ENCODE measurements around the gene TENM3.

The TENM3 gene

DNA sequence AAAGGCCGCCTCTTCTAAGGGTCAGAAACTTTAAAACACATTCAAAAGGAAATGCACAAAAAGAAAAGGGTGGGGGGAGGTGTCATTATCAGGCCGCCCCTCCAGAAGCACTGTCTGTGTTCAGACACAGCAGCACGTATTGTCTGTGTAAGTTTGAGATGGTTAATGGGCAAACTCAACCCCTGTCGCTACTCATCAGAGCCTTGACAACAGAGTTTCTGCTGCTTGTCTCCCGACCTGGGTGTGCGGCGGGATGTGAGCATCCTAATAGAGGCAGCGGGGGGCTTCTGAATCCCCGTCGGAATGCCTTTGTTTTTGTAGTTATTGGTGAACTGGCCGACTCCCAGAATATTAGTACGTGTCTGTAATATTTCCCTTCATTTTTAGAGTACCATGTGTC lies 515.1 kb downstream of the TENM3 start:
- no peak for DNase-seq

DNA sequence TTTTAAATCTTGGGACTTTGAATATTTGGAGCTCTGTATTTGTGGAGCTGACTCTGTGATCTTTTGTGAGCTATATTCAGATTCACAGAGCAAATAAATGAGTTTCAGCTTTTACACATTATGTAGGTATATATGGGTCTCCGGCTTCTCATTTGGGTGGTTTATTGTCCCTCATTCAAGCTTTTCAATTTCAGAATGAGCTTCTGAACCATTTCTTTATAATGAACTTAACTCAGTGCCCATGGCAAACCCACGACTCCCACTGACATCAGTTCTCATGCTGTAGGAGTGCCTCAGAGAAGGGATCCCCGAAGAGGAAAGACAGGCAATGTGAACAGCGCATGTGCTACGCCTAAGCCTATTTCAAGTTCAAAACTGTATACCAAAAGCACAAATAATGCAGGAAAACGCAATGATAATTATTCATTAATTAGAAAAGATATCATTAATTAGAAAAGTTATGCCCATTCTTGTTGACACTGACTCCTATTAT lies 517.4 kb downstream of the TENM3 start:
- DNase-seq, result no peak

DNA sequence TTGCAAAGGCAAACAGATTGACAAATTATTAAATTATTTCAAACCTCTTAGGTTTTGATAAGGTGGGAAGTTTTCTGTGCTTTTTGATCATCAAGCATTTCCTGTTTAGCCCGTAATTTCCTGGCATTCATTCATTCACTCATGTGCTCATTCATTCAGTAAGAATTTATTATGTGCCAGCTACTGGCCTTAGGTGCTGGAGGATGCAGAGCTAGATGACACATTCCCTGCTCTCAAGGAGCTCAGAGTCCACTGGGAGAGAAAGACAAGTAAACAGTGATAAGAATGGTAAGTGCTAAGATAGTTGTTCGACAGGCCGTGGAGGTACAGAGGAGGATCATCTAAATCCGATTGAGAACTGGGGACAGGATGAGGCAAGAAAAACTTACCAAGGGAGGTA lies 520.9 kb downstream of the TENM3 start:
- DNase-seq, result no peak

DNA sequence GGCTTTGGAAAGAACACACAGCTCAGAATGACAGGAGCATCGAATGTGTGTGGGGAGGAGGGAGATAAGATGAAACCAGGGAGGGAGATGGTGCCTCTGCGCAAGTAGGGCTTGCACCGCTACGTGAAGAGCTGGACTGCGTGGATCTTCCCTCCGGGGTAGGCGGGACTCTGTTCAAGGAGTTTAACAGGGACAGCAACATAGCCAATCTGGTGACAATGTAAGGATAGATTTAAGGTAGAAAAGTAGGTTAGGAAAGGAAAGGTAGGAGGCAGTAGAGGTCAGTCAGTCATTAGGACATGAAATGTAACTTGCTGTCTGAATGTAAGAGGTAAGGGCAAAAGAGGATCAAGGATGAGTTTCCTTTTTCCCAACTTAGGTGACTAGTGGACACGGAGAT lies 521.4 kb downstream of the TENM3 start:
- DNase-seq, result no peak

DNA sequence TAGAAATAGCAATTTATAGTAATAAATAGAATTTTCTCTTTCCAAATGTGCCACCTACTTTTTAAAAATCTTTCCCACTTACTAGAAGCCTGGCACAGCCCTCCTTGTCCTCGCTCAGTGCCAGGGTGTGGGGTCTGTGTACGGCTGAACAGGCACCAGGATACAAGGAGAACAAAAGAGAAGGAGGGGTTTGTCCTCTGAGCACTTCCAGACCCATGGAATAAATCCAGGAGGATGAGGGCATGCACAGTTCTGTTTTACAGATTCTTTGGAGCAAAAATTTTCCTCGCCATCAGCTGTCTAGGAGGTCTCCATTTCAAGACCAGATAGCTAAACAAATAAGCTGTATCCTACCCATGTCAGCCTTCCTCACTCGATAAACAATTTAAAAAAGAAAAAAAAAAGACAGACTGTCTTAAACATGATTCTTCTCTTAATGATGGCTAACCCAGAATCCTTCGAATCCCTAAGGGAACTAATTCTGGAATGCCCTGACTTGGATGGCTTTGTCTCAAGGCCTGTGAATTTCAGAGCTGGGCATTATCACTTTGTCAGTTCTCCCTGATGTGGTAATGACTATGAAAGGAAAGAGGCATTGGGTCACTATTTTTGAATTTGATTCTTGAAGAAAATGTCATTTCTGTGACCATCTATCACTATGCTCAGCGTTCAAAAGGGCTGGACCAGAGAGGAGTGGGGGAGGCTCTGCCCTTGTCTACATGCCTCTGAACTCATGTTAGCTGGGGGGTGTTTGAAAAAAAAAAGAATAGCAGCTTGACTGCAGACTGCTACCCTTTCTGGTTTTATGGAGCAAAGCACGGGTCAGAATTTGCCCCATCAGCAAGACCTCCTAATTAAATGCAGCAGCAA lies 523.0 kb downstream of the TENM3 start:
- no peak for DNase-seq

DNA sequence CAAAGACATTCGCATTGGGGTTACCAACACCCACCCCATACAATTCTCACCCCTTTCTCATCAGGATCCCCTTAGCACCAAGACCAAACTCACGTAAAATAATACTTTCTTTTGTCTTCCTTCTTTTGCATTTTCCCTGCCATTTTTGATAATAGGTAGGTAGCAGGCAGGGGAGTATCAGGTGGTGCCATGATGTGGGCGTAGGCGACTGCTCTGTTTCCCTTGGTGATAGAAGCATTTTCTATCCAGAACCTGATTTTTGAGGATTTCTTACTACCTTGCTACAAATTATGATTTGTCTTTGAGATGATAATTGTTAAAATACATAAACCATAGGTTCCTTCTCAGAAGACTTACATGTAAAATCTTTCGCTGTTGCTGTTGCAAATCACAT lies 523.7 kb downstream of the TENM3 start:
- no peak for DNase-seq

DNA sequence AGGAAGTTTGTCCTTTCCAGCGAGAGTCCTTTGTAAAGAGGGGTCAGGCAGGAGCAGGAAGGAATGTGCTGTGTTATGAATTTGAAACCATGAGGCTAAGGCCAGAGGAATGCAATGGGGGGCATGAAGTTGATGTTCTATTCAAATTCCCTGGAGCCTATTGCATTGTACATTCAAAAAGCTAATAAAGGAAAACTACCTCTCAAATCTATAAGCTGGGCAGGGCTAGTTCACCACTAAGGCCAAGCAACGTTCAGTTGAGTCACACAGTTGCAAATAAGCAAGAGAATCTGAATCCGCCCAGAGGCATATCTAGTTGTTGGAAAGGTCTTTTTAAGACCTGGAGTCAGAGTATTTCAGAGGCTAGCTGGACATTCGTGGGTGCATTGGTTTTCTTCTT lies 525.6 kb downstream of the TENM3 start:
- DNase-seq, result no peak

DNA sequence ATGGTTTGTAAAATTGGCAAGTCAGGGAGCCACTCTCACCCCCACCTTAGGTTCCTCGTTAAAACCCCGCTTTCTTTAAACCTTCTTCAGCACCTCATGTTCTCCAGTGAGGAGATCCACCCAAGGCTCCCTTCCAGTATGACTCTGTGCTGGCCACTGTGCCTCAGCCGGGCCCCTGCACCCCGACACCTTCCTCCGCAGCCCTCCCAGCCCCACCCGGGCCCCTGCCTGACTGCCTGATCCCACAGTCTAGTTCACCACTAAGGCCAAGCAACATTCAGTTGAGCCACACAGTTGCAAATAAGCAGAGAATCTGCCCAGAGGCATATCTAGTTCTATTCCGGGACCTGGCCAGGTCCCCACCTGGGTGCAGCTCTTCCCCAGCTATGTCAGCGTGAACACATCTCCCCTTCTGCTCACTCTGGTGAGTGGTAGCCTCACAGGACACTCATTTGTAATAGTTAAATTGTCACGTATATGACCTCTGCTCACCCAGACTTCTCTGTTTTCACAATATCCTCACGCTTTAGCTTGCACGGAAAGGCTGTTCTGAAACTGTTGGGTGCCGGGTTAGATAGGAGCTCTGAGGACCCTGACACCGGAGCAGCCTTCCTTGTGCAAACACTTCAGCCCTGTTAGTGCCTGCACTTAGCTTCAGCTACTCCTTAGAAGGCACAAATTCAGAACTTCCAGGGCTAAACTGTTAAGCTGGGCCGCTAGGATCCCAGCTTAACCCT lies 527.2 kb downstream of the TENM3 start:
- DNase-seq, result no peak

DNA sequence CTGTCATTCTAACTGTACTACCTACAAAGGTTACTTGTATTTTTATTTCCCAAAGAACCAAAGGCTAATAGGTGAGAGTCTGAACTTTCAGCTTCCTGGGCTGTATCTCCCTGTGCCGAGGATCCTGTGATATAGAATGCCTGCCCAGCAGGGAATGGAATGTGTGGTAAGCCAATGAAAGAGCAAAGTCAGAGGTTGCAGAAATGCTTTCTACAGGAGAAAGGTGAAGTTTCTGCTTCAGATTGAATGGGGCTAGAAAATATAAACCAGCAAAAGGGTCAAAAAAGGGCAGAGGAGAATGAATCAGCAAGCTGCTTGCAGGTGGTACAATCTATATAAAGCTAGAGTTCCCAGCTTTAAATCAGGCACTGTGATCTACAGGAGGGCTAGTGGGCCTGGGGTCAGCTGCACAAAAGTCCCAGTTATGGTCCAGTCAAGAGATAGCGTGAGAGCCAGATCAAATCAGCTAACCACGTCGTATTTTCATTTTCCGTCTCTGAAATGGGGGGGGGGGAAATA lies 527.9 kb downstream of the TENM3 start:
- DNase-seq, result no peak

DNA sequence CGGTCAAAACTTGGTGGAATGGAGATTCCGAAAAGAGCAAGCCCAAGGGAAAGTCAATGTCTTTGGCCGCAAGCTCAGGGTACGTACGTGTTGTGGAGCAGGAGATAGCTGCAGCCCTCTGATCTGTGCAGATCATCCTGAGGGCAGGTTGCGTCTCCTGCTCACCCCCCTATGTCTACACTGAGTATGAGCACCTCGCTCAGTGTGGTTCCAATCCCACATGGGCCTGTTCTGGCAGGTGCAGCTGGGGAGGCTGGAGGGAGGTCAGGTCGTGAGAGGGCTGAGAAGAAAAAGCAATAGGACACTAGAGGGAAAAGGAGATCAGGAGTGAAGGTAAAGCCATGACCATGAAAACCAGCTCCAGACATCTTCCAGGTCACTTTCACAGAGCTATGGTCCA lies 531.9 kb downstream of the TENM3 start:
- DNase-seq, result no peak

DNA sequence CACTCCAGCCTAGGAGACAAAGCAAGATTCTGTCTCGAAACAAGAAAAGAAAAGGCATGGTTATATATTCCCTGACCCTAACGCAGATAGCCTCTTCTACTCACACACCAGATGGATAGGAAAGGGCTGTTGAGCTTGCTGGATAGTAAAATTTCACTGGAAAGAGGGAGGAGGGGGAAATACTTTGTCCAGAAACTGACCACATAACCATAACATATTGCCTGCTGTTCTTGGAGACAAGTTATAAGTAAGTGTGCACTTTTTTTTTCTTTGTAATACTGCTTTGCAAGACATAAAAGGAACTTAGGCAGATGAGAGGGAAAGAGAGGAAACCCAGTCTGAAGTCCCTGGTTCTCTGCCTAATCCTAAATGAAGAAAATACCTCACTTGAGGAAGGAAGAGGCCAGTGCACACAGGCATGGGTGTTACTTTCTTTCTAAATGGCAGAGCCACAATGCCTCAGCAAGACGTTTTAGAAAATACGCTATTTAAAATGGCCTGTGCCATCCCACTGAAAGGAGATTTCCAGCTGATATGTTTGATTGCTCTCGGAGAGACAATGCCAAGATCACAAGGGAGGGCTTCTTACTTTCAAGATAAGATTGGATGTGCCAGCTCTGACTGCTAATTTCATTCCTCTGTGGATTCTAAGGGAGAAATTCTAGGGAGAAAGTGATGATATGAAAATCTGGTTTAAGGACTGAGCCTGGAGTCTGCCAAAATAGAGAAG lies 533.3 kb downstream of the TENM3 start:
- no peak for DNase-seq

DNA sequence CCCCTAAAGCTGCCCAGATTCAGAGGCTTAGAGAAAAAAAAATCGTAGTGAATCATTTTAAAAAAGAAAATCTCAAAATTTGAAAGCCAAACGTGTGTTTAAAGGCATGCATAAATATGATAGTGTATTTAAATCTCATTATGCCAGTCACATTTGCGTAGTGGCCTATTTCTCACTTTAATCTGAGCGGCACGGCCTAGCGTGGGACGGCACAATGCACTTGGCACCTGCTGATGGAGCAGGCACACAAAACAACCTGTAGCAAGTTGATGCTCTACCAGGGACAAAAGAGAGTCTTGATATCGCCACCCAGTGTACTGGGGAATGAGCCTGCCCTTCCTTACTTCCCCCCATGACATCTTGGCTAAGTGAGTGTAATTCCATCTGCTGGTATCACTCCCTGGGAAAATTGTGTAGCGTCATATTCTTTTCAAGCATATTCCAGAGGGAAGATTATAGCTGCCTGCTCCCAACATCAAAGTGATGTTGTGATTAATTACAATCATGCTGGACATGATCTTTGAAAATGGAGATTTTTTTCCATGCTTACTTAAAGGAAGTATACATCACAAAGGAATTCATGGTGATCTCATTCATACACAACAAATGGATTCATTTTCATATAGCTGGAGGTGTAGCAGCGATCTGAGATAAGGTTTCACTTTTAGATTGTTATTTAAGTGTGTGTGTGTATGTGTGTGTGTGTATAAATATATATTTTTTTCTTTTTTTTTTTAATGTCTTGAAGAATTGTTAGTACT lies 535.2 kb downstream of the TENM3 start:
- no peak for DNase-seq

DNA sequence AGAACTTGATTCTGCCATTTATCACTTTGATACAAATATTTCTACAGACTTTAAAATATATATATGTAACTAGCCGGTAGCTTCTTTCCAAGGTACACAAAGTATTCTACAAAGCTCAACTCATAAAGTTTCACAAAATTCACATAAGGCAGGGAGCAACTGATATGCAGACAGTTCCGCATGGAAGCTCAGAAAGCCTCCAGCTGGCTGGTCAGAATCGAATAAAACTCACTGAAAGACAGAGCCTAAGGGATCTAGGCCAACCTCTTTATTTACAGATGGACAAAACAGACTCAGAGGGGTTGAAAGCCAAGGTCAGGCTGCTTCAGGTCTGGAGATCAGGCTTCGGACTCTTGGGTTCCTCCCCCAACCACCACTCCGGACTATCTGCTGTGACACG lies 543.8 kb downstream of the TENM3 start:
- no peak for DNase-seq

DNA sequence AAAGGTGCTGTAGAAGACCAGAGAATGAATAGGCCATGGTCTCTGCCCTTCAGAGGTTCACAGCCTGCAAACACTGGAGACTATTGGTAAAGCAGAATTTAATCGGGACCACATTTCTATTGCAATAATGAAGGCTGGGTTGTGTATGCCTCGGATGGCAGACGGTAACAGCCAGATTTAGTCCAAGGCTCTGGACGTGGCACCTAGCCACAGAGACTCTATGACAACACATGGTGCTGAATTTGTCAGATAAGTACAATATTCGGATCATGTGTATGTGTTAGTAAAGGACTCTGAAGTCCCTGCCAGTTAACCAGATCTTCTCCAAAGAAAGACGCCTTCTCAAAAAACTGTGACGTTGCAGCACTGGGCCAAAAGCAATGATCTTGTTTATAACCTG lies 545.0 kb downstream of the TENM3 start:
- no peak for DNase-seq

DNA sequence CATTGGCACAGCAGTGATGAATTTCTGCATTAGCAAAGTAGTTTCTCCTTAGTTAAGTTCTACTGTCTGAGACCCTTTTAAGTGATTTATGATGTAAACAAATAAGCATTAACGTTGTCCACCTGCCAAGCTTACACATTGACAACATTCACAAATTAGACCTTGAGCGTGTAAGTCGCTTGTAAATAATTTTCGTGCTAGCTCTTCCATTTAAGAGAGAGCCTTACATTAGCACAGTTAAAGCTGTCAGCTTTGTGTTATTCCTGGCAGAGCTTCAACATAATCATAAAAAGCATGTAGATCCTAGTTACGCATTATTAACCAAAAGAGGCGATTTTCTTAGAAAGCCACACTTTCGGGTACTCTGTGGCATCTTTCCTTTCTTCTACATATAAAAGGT lies 546.3 kb downstream of the TENM3 start:
- DNase-seq, result no peak

DNA sequence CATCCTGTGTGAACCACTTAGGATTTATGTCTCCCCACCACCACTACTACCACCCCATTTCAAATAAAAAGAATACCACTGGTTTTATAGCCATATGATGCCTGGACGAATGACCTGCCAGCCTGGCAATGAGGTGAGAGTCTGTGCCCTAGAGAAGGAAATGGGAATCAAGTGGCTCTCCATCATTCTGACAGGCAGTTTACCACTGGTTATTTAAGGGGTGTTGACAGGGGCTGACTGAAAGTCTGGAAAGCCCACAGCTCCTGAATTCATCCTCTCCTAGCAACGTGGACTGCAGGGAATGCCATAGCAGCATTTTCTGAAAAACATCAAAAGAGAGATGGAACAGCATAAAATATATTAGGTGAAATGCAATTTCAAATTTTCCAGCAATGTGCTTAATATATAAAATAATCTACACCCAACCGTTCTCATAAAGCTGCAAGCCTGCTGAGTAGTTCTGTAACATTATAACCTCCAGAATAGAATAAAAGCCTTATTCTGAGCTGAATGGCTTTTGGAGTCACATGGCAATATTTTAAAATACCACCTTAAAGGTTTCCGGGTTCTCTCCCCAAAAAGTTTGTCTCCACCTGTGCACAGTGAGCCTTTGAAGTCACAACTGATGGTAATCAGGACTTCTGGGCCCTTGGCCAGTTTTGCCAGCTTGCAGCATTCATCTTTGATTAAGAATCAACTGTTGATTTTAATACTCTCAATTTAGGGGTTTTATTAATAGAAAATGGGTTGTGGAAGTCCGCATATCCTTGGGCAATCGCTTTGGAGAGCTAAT lies 552.4 kb downstream of the TENM3 start:
- DNase-seq, result no peak

DNA sequence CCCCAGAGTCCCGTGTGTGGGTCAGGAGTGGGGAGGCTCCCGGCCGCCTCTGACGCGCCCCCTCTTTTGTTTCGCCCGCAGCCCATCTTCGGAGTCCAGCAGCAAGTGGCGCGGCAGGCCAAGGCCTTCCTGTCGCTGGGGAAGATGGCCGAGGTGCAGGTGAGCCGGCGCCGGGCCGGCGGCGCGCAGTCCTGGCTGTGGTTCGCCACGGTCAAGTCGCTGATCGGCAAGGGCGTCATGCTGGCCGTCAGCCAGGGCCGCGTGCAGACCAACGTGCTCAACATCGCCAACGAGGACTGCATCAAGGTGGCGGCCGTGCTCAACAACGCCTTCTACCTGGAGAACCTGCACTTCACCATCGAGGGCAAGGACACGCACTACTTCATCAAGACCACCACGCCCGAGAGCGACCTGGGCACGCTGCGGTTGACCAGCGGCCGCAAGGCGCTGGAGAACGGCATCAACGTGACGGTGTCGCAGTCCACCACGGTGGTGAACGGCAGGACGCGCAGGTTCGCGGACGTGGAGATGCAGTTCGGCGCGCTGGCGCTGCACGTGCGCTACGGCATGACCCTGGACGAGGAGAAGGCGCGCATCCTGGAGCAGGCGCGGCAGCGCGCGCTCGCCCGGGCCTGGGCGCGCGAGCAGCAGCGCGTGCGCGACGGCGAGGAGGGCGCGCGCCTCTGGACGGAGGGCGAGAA lies 556.5 kb downstream of the TENM3 start:
- no peak for DNase-seq

DNA sequence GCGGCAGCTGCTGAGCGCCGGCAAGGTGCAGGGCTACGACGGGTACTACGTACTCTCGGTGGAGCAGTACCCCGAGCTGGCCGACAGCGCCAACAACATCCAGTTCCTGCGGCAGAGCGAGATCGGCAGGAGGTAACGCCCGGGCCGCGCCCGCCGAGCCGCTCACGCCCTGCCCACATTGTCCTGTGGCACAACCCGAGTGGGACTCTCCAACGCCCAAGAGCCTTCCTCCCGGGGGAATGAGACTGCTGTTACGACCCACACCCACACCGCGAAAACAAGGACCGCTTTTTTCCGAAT lies 557.0 kb downstream of the TENM3 start:
- no peak for DNase-seq

DNA sequence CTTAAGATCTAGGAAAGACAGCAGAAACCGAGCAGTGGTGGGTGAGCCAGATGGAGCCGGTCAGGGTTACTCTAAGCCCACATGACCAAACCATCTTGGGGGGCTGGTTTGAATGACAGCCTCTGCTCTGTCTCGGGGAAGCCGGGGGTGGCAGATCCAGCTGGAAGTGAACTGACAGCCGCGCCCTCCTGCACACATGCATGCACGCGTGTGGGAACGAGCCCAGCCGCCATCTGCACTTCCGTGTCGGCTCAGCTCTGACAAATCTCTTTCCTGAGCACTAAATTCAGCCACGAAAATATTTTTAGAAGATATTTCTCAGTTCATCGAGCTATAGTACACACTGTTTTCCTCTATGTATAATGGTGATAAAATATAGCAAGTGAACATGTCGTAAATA lies 558.4 kb downstream of the TENM3 start:
- DNase-seq, result no peak

DNA sequence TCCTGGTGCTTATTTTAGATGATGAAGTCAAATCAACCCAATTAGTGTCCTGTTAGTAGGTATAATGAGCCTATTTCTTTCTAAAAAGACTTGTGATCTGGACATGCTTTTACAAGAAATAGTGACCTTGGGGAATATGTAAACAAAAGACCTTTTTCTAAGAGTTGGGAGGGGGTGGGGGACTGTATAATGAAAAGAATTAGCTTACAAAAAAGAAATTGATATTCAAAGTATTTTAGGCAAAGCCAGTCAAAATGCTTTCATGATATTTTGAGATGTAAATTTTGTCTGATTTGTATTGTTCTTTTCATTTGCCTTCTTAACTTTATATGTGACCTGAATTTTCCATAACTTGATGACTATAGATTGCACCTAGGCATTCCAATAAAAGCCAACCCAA lies 559.4 kb downstream of the TENM3 start:
- no peak for DNase-seq

DNA sequence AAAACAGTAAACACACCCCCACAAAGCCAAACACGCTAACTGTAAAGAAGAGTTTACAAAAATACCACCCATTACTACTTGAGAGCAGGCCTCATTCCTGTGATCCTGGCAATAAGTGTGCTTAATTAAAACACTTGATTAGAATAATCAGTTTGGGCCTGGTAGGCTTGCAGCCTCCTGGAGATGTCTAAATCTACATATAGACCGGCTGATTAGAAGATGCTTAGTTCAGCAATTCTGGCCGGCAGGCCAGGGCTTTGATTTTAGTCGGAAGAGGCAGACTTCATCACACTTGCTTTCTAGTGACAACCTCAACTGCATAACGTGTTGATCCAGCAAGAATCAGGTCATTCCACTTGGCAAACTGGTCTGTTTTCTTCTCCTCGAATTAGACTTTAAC lies 560.0 kb downstream of the TENM3 start:
- no peak for DNase-seq
